ENCODE results near the gene ZFHX3.

GRCh38 chr16:73028263-73028662 lies 19.7 kb downstream of the ZFHX3 start:
- TF ChIP-seq CTCF (IDR thresholded peaks at IDR 0.05) = no peak
- no peak for TF ChIP-seq POLR2A (IDR thresholded peaks at IDR 0.05)

All from right lobe of liver (tissue), 4 donors.